HepG2 (cell line): Measurements from ENCODE around the gene FAM171A2. TPM values are rescaled to one million over a fixed set of nuclear protein-coding genes. Genes with fewer than 3 reads are reported as not detected.

Experiments
- ARID2 ChIP-seq: sonication (generic); formaldehyde crosslinking; IDR thresholded peaks from 2 replicates; pipeline ENCODE4 v1.8.1; 2022; ENCODE audit warnings: mild to moderate bottlenecking, missing genetic modification reagents, borderline replicate concordance
- ARID4A ChIP-seq: sonication (generic); formaldehyde crosslinking; IDR thresholded peaks from 2 replicates; pipeline ENCODE4 v1.5.0; 2020; ENCODE audit warnings: mild to moderate bottlenecking, missing genetic modification reagents, borderline replicate concordance
- ASH2L ChIP-seq: fragments of 300-600, 200-600 bp; sonication (generic); IDR thresholded peaks from 2 replicates; pipeline ENCODE4 v1.7.0; 2017; ENCODE audit warnings: low read depth, mild to moderate bottlenecking, moderate library complexity, mixed read lengths, low read length; ENCODE audit not compliant: insufficient read length
- ATF7-NPFF ChIP-seq: sonication (generic); formaldehyde crosslinking; IDR thresholded peaks from 2 replicates; pipeline ENCODE4 v1.8.1; 2023; ENCODE audit warnings: mild to moderate bottlenecking, low read depth, missing genetic modification reagents, moderate library complexity
- BATF2 ChIP-seq: sonication (generic); formaldehyde crosslinking; IDR thresholded peaks from 2 replicates; pipeline ENCODE4 v1.8.0; 2022; ENCODE audit warnings: mild to moderate bottlenecking, missing genetic modification reagents, moderate library complexity
- CREB1 ChIP-seq, 2 experiments: fragments of 450-650 bp in 1 of 2; IDR thresholded peaks; 2 replicates each; pipeline ENCODE4 v1.6.1; 2016 to 2017; ENCODE audit warnings: control low read depth in 1 of 2, mild to moderate bottlenecking in 1 of 2, missing compliant biosample characterization in 1 of 2, missing genetic modification characterization in 1 of 2
- EED ChIP-seq: sonication (generic); formaldehyde crosslinking; IDR thresholded peaks from 2 replicates; pipeline ENCODE4 v1.5.0; 2020; ENCODE audit warnings: mild to moderate bottlenecking, missing genetic modification reagents
- KDM2A ChIP-seq: sonication (generic); formaldehyde crosslinking; IDR thresholded peaks from 2 replicates; pipeline ENCODE4 v1.4.0; 2020; ENCODE audit warnings: low read depth, missing genetic modification reagents, borderline replicate concordance
- KDM5B ChIP-seq: sonication (generic); formaldehyde crosslinking; IDR thresholded peaks from 2 replicates; pipeline ENCODE4 v1.4.0; 2020; ENCODE audit warnings: missing genetic modification reagents, mild to moderate bottlenecking, borderline replicate concordance
- NFIB ChIP-seq: sonication (generic); formaldehyde crosslinking; IDR thresholded peaks from 2 replicates; pipeline ENCODE4 v1.9.0; 2021; ENCODE audit warnings: missing genetic modification reagents, mild to moderate bottlenecking, borderline replicate concordance
- NFKBIZ ChIP-seq: IDR thresholded peaks from 2 replicates; pipeline ENCODE4 v1.6.1; 2018; ENCODE audit warnings: missing genetic modification reagents, missing compliant biosample characterization
- RBFOX2 ChIP-seq: fragments of 200-400 bp; formaldehyde crosslinking; IDR thresholded peaks from 2 replicates; pipeline ENCODE4 v1.6.1; 2017; ENCODE audit warnings: low read depth, mild to moderate bottlenecking, low read length
- RFX5 ChIP-seq: IDR thresholded peaks from 2 replicates; pipeline ENCODE4 v1.6.1; 2011; ENCODE audit warnings: low read depth, low read length, improper control_type of control experiment
- ZBTB7A ChIP-seq: sonication (generic); formaldehyde crosslinking; IDR thresholded peaks from 2 replicates; pipeline ENCODE4 v1.8.0; 2022; ENCODE audit warnings: mild to moderate bottlenecking, missing genetic modification reagents
- ZNF121 ChIP-seq: sonication (generic); formaldehyde crosslinking; IDR thresholded peaks from 2 replicates; pipeline ENCODE4 v1.5.0; 2020; ENCODE audit warnings: mild to moderate bottlenecking, missing genetic modification reagents
- ZNF138 ChIP-seq: sonication (generic); formaldehyde crosslinking; IDR thresholded peaks from 2 replicates; pipeline ENCODE4 v1.5.0; 2020; ENCODE audit warnings: mild to moderate bottlenecking, low read depth, missing genetic modification reagents
- ZNF501 ChIP-seq: sonication (generic); formaldehyde crosslinking; IDR thresholded peaks from 2 replicates; pipeline ENCODE4 v1.5.1; 2020; ENCODE audit warnings: mild to moderate bottlenecking, moderate library complexity, missing genetic modification reagents
- ZNF777 ChIP-seq: sonication (generic); formaldehyde crosslinking; IDR thresholded peaks from 2 replicates; pipeline ENCODE4 v1.4.0; 2020; ENCODE audit warnings: missing genetic modification reagents
- ZNF800 ChIP-seq: sonication (generic); formaldehyde crosslinking; IDR thresholded peaks from 2 replicates; pipeline ENCODE4 v1.4.0; 2020; ENCODE audit warnings: missing genetic modification reagents
- ZSCAN31 ChIP-seq: sonication (generic); formaldehyde crosslinking; IDR thresholded peaks from 2 replicates; pipeline ENCODE4 v1.5.0; 2020; ENCODE audit warnings: low read depth, mild to moderate bottlenecking, missing genetic modification reagents
- polyA plus RNA-seq, 8 experiments: library from polyadenylated mRNA; depleted of rRNA in 3 of 8; stranded (reverse) in 7 of 8; unstranded in 1 of 8; fragments of >200 nt; fragmentation: Illumina TruSeq in 4 of 8; extraction: Trizol in 4 of 8; gene quantifications; 2 replicates each; pipeline versions ENCODE4 v1.2.1 to v1.2.3, GENCODE V29; 2011 to 2016; ENCODE audit warnings: low read depth in 4 of 8, missing spikeins in 1 of 8, mixed read lengths in 1 of 8; ENCODE audit not compliant: insufficient read depth in 1 of 8
- total RNA-seq, 5 experiments: library from RNA; depleted of rRNA; stranded (reverse); fragments of >200 nt; fragmentation: Illumina TruSeq; extraction: Trizol; gene quantifications; 2 replicates each; pipeline ENCODE4 v1.2.3, GENCODE V29; 2016; ENCODE audit warnings: low read depth in 1 of 5
- TF ChIP-seq, protein P1 (sequence below): sonication (generic); formaldehyde crosslinking; conservative IDR thresholded peaks from 2 replicates; pipeline ENCODE4 v1.8.0; 2022; ENCODE audit warnings: low read depth, missing genetic modification reagents

FAM171A2 gene
- total and polyA plus RNA-seq, 2 of the 13 experiments (the other 11 are each of a cell fraction or from before 2014, with no cell fraction given), result 1.8 to 3.6 TPM

- TF ChIP-seq BATF2 (no peak), ARID4A (CRISPR knock-in tag) (no peak), CREB1 (IDR thresholded peaks at IDR 0.05) (no peak), CREB1 (CRISPR knock-in tag; IDR thresholded peaks at IDR 0.05) (no peak), RBFOX2 (no peak), ZNF777 (CRISPR knock-in tag) (peak; percentile 52), ZBTB7A (CRISPR knock-in tag) (no peak), NFIB (CRISPR knock-in tag) (0 out of 2 replicates have a peak, but pooled peaks have one; percentile 73), ARID2 (CRISPR knock-in tag) (peak; percentile 38; the same call in 1 of the 2 replicates), EED (CRISPR knock-in tag) (peak; percentile 54; the same call in 1 of the 2 replicates), ZNF501 (peak; percentile 79; the same call in 1 of the 2 replicates), NFKBIZ (CRISPR knock-in tag) (no peak), KDM2A (CRISPR knock-in tag) (0 out of 2 replicates have a peak, but pooled peaks have one; percentile 11), ATF7-NPFF (CRISPR knock-in tag) (0 out of 2 replicates have a peak, but pooled peaks have one; percentile 58), ASH2L (no peak), KDM5B (CRISPR knock-in tag) (0 out of 2 replicates have a peak, but pooled peaks have one; percentile 39), ZSCAN31 (CRISPR knock-in tag) (0 out of 2 replicates have a peak, but pooled peaks have one; percentile 44), ZNF138 (0 out of 2 replicates have a peak, but pooled peaks have one; percentile 44), ZNF121 (CRISPR knock-in tag) (0 out of 2 replicates have a peak, but pooled peaks have one; percentile 10), ZNF800 (CRISPR knock-in tag) (0 out of 2 replicates have a peak, but pooled peaks have one; percentile 11), RFX5 (no peak)
- TF ChIP-seq, protein P1, sequence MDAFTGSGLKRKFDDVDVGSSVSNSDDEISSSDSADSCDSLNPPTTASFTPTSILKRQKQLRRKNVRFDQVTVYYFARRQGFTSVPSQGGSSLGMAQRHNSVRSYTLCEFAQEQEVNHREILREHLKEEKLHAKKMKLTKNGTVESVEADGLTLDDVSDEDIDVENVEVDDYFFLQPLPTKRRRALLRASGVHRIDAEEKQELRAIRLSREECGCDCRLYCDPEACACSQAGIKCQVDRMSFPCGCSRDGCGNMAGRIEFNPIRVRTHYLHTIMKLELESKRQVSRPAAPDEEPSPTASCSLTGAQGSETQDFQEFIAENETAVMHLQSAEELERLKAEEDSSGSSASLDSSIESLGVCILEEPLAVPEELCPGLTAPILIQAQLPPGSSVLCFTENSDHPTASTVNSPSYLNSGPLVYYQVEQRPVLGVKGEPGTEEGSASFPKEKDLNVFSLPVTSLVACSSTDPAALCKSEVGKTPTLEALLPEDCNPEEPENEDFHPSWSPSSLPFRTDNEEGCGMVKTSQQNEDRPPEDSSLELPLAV (CRISPR knock-in tag), result no peak
Measured at GRCh38 chr17:44384823-44385286, 21.2 kb upstream of the FAM171A2 start (continued).
